Liver (tissue), 3 donors: ENCODE data around the gene GABRA1.

Experiments
- CTCF ChIP-seq: fragments of 150-350 bp; IDR thresholded peaks from 2 replicates; pipeline ENCODE4 v1.5.1; 2017; ENCODE audit warnings: improper control_type of control experiment, low read depth, low read length; ENCODE audit not compliant: missing input control
- FOXA1 ChIP-seq: IDR thresholded peaks from 2 replicates; pipeline ENCODE4 v1.6.1; 2016; ENCODE audit warnings: antibody characterized with exemption
- FOXA2 ChIP-seq: IDR thresholded peaks from 2 replicates; pipeline ENCODE4 v1.6.1; 2016; ENCODE audit warnings: antibody characterized with exemption
- GABPA ChIP-seq, 2 donors: IDR thresholded peaks in 1 of 2; conservative IDR thresholded peaks in 1 of 2; 2 replicates each; pipeline ENCODE4 v1.6.1; 2016; ENCODE audit warnings: antibody characterized with exemption in 2 of 2, mild to moderate bottlenecking in 1 of 2, moderate library complexity in 1 of 2
- JUND ChIP-seq, 2 donors: IDR thresholded peaks; 2 replicates each; pipeline ENCODE4 v1.6.1; 2016; ENCODE audit warnings: antibody characterized with exemption in 2 of 2
- NR2F2 ChIP-seq: IDR thresholded peaks from 2 replicates; pipeline ENCODE4 v1.6.1; 2016; ENCODE audit warnings: antibody characterized with exemption
- RAD21 ChIP-seq, 2 donors: IDR thresholded peaks; 2 replicates each; pipeline ENCODE4 v1.6.1; 2016; ENCODE audit warnings: antibody characterized with exemption in 2 of 2, mild to moderate bottlenecking in 2 of 2
- REST ChIP-seq: IDR thresholded peaks from 2 replicates; pipeline ENCODE4 v1.6.1; 2016; ENCODE audit warnings: antibody characterized with exemption, mild to moderate bottlenecking
- RXRA ChIP-seq, 2 donors: IDR thresholded peaks; 2 replicates each; pipeline ENCODE4 v1.6.1; 2017 to 2018; ENCODE audit warnings: antibody characterized with exemption in 2 of 2, mild to moderate bottlenecking in 1 of 2
- SP1 ChIP-seq: IDR thresholded peaks from 2 replicates; pipeline ENCODE4 v1.6.1; 2018; ENCODE audit warnings: antibody characterized with exemption, mild to moderate bottlenecking
- TAF1 ChIP-seq: conservative IDR thresholded peaks from 2 replicates; pipeline ENCODE4 v1.6.1; 2016; ENCODE audit warnings: antibody characterized with exemption, mild to moderate bottlenecking
- YY1 ChIP-seq: IDR thresholded peaks from 2 replicates; pipeline ENCODE4 v1.6.1; 2016; ENCODE audit warnings: antibody characterized with exemption, mild to moderate bottlenecking
- TF ChIP-seq, protein P1 (sequence below): IDR thresholded peaks from 2 replicates; pipeline ENCODE4 v1.6.1; 2016; ENCODE audit warnings: antibody characterized with exemption
- TF ChIP-seq, protein P2 (sequence below): IDR thresholded peaks from 2 replicates; pipeline ENCODE4 v1.6.1; 2016; ENCODE audit warnings: antibody characterized with exemption
- donor health status: healthy.
- donor health status: healthy.

- TF ChIP-seq CTCF (no peak), TAF1 (no peak), FOXA2 (no peak), FOXA1 (no peak), RXRA (IDR thresholded peaks at IDR 0.05) (no peak), YY1 (no peak), SP1 (no peak), GABPA (IDR thresholded peaks at IDR 0.05 in 1 of 2, conservative IDR thresholded peaks at IDR 0.05 in 1 of 2) (no peak), NR2F2 (no peak), JUND (IDR thresholded peaks at IDR 0.05) (no peak), RAD21 (IDR thresholded peaks at IDR 0.05) (no peak), REST (no peak)
- TF ChIP-seq, protein P1, sequence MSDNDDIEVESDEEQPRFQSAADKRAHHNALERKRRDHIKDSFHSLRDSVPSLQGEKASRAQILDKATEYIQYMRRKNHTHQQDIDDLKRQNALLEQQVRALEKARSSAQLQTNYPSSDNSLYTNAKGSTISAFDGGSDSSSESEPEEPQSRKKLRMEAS = no peak
- TF ChIP-seq, protein P2, sequence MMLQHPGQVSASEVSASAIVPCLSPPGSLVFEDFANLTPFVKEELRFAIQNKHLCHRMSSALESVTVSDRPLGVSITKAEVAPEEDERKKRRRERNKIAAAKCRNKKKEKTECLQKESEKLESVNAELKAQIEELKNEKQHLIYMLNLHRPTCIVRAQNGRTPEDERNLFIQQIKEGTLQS = no peak
Measured at GRCh38 chr5:161899590-161899989, 51.7 kb downstream of the GABRA1 start.
